ENCODE data around the gene TNIK. TPM values are rescaled to one million over a fixed set of nuclear protein-coding genes. Genes with fewer than 3 reads are reported as not detected.

TNIK gene
- total RNA-seq, 1 experiment from 2014 or later = 22.4 TPM

DNA sequence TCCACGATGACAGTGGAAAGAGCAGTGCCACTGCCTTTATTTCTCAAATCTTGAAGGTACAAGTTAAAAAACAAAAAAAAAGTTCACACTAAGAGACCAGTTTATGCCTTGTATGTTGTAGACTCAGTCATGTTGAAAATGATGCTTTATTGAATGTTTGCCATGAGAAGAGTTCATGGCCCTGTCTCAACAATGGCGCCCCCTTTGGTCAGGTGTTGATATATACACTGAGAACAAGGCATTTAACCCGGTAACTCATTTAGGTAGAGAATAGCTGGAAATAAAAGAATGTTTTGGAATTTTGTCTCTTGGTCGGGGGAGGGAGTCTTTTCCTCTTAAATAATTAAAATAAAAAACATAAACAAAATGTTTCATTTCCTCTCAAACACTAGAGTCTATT is 288.1 kb downstream of the TNIK start:
- TF ChIP-seq, protein P1, sequence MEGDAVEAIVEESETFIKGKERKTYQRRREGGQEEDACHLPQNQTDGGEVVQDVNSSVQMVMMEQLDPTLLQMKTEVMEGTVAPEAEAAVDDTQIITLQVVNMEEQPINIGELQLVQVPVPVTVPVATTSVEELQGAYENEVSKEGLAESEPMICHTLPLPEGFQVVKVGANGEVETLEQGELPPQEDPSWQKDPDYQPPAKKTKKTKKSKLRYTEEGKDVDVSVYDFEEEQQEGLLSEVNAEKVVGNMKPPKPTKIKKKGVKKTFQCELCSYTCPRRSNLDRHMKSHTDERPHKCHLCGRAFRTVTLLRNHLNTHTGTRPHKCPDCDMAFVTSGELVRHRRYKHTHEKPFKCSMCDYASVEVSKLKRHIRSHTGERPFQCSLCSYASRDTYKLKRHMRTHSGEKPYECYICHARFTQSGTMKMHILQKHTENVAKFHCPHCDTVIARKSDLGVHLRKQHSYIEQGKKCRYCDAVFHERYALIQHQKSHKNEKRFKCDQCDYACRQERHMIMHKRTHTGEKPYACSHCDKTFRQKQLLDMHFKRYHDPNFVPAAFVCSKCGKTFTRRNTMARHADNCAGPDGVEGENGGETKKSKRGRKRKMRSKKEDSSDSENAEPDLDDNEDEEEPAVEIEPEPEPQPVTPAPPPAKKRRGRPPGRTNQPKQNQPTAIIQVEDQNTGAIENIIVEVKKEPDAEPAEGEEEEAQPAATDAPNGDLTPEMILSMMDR (IDR thresholded peaks at IDR 0.05; ENCODE audit: insufficient read depth in 1 of 2, low read depth in 1 of 2, low read length in 1 of 2, severe bottlenecking in 1 of 2, unreplicated experiment in 1 of 2) = peak in 1 of 2 experiments; percentile 33
- DNase-seq = peak in 1 of 2 experiments; percentile 20
- Mint-ChIP-seq H3K27ac (ENCODE audit: unreplicated experiment) (peak overlapping the region; percentile 57), H3K27me3 (ENCODE audit: insufficient read depth, unreplicated experiment) (no peaks in the 10 kb centered on the region), H3K9me3 (ENCODE audit: unreplicated experiment) (no peaks in the 10 kb centered on the region), H3K4me3 (ENCODE audit: unreplicated experiment) (no peak overlapping the region), H3K4me1 (ENCODE audit: low read depth, unreplicated experiment) (peaks cover 27% of the 10 kb centered on the region), H3K36me3 (ENCODE audit: insufficient read depth, unreplicated experiment) (peaks cover 8% of the 10 kb centered on the region)
- Histone ChIP-seq H3K4me3 (ENCODE audit: low read depth, low read length) (no peak overlapping the region), H3K9me3 (no peaks in the 10 kb centered on the region), H3K36me3 (ENCODE audit: control insufficient read depth, insufficient read depth, low read length) (no peaks in the 10 kb centered on the region), H3K27me3 (replicated peaks; ENCODE audit: control insufficient read depth, insufficient read depth, low read length) (no peaks in the 10 kb centered on the region), H3K4me1 (peaks cover 65% of the 10 kb centered on the region)
- BruUV-seq (replicated peaks) = no TSS peak
- ChIA-PET POLR2A (no interaction called here), CTCF (no interaction called here)
- intact Hi-C loops (cut with micrococcal nuclease; ENCODE audit: unreplicated experiment) = no loop called here

DNA sequence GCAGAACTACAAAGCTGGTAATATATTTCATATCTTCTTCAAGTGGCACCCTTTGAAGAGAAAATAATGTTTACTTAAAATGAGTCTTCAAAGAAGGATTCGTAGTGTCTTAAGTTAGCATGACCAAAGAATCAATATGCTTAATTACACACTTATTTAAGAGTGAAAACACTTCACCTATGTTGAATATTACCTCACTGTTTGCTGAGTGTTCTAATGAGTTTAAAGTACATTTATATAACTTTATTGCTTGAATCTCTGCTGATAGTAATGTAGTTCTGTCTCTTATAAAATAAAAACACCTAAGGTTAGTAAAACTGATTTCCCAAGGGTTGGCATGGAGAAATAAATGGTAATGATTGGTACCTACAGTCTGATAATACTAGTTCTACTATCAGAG is 290.3 kb downstream of the TNIK start:
- no peaks in the 10 kb centered on the region for H3K9me3 ChIP-seq
- no peak overlapping the region for H3K4me3 ChIP-seq (ENCODE audit: low read depth, low read length)
- no peaks in the 10 kb centered on the region for H3K36me3 ChIP-seq (ENCODE audit: control insufficient read depth, insufficient read depth, low read length)
- H3K4me1 Mint-ChIP-seq (ENCODE audit: low read depth, unreplicated experiment) = peaks cover 31% of the 10 kb centered on the region
- no peaks in the 10 kb centered on the region for H3K27me3 ChIP-seq (replicated peaks; ENCODE audit: control insufficient read depth, insufficient read depth, low read length)
- peaks cover 17% of the 10 kb centered on the region for H3K36me3 Mint-ChIP-seq (ENCODE audit: insufficient read depth, unreplicated experiment)
- no peak overlapping the region for H3K4me3 Mint-ChIP-seq (ENCODE audit: unreplicated experiment)
- no peaks in the 10 kb centered on the region for H3K27me3 Mint-ChIP-seq (ENCODE audit: insufficient read depth, unreplicated experiment)
- DNase-seq = no peak
- peak overlapping the region; percentile 57 for H3K27ac Mint-ChIP-seq (ENCODE audit: unreplicated experiment)
- no TSS peak for BruUV-seq (replicated peaks)
- intact Hi-C loops (cut with micrococcal nuclease; ENCODE audit: unreplicated experiment) = loop anchor here (1.0 to 5.0 kb wide), 2 partner anchors 202 to 397 kb away; no protein-coding TSS in a partner anchor
- ChIA-PET CTCF (interaction anchor here (1.6 kb wide), 1 partner anchor 120 kb away, joined by 3 read pairs; no protein-coding TSS in a partner anchor), POLR2A (no interaction called here)
- TF ChIP-seq, protein P1 (IDR thresholded peaks at IDR 0.05; ENCODE audit: insufficient read depth in 1 of 2, low read depth in 1 of 2, low read length in 1 of 2, severe bottlenecking in 1 of 2, unreplicated experiment in 1 of 2) = no peak
- no peaks in the 10 kb centered on the region for H3K9me3 Mint-ChIP-seq (ENCODE audit: unreplicated experiment)
- peaks cover 59% of the 10 kb centered on the region for H3K4me1 ChIP-seq

DNA sequence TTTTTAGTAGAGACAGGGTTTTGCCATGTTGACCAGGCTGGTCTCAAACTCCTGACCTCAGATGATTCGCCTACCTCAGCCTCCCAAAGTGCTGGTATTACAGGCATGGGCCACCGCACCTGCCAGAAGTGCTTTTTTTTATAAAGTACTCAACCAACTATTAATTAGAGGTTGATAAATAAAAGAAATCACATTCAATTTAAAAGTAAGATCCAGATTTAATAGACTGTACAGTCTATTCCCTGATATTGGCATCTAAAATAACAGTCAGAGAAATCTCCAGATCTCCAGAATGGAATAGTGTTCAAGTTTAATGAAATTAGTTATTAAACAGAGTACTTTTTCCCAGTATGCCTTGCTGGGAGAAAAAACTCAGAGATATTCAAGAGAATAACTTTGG is 290.8 kb downstream of the TNIK start:
- Mint-ChIP-seq H3K27ac (ENCODE audit: unreplicated experiment) (no peak overlapping the region), H3K4me3 (ENCODE audit: unreplicated experiment) (no peak overlapping the region), H3K36me3 (ENCODE audit: insufficient read depth, unreplicated experiment) (peaks cover 17% of the 10 kb centered on the region), H3K4me1 (ENCODE audit: low read depth, unreplicated experiment) (peaks cover 27% of the 10 kb centered on the region), H3K27me3 (ENCODE audit: insufficient read depth, unreplicated experiment) (no peaks in the 10 kb centered on the region), H3K9me3 (ENCODE audit: unreplicated experiment) (no peaks in the 10 kb centered on the region)
- POLR2A ChIA-PET = no interaction called here
- Histone ChIP-seq H3K36me3 (ENCODE audit: control insufficient read depth, insufficient read depth, low read length) (no peaks in the 10 kb centered on the region), H3K4me3 (ENCODE audit: low read depth, low read length) (no peak overlapping the region), H3K9me3 (no peaks in the 10 kb centered on the region), H3K4me1 (peaks cover 54% of the 10 kb centered on the region), H3K27me3 (replicated peaks; ENCODE audit: control insufficient read depth, insufficient read depth, low read length) (no peaks in the 10 kb centered on the region)
- TF ChIP-seq, protein P1 (IDR thresholded peaks at IDR 0.05; ENCODE audit: insufficient read depth in 1 of 2, low read depth in 1 of 2, low read length in 1 of 2, severe bottlenecking in 1 of 2, unreplicated experiment in 1 of 2) = no peak
- CTCF ChIA-PET = no interaction called here
- intact Hi-C loops (cut with micrococcal nuclease; ENCODE audit: unreplicated experiment) = loop anchor here (5.0 kb wide), 1 partner anchor 398 kb away; no protein-coding TSS in a partner anchor
- BruUV-seq (replicated peaks) = no TSS peak
- no peak for DNase-seq

Measured in Caco-2 (cell line).